ENCODE measurements around the gene CCR8. TPM values are rescaled to one million over a fixed set of nuclear protein-coding genes. Genes with fewer than 3 reads are reported as not detected.
A peak's percentile ranks its signal among the peaks of the same experiment; 100 is the strongest.

CCR8 gene
- total and polyA plus RNA-seq, 2 donors (not counting 1 experiment from before 2014, with no cell fraction given), result not detected

GRCh38 chr3:39288300-39288808 lies 41.2 kb upstream of the CCR8 start:
- no peak overlapping the region for H2AFZ ChIP-seq (ENCODE audit: low read length)
- H4K20me1 ChIP-seq (ENCODE audit: control insufficient read depth, extremely low read depth, insufficient read depth, low read length), result no peaks in the 10 kb centered on the region
- TF ChIP-seq EZH2 (IDR thresholded peaks at IDR 0.05; ENCODE audit: low read length, missing control alignments), result no peak
- peak; percentile 84 to 85 for TF ChIP-seq CTCF (conservative IDR thresholded peaks at IDR 0.05 in 1 of 2, IDR thresholded peaks at IDR 0.05 in 1 of 2; ENCODE audit: low read depth in 1 of 2, low read length in 2 of 2)
- H3K36me3 ChIP-seq (ENCODE audit: control insufficient read depth, insufficient read depth, low read length), result no peaks in the 10 kb centered on the region
- H3K27ac ChIP-seq (ENCODE audit: insufficient read depth, low read length), result no peak overlapping the region
- H3K9ac ChIP-seq (ENCODE audit: insufficient read depth, low read length), result no peak overlapping the region
- no peak overlapping the region for H3K4me3 ChIP-seq (replicated peaks in 1 of 4; ENCODE audit: control extremely low read depth in 1 of 4, insufficient read depth in 1 of 4, low read depth in 3 of 4, low read length in 4 of 4)
- H3K4me2 ChIP-seq (ENCODE audit: extremely low read depth, insufficient read depth, low read length), result no peak overlapping the region
- H3K79me2 ChIP-seq (ENCODE audit: control insufficient read depth, insufficient read depth, low read length), result no peaks in the 10 kb centered on the region
- H3K27me3 ChIP-seq (ENCODE audit: control insufficient read depth, insufficient read depth, low read length), result no peaks in the 10 kb centered on the region
- no peaks in the 10 kb centered on the region for H3K4me1 ChIP-seq (ENCODE audit: control insufficient read depth, extremely low read depth, insufficient read depth, low read length)
- DNase-seq (ENCODE audit: low read depth in 2 of 2), result peak; percentile 68 to 81
- H3K9me3 ChIP-seq (ENCODE audit: control insufficient read depth, insufficient read depth, low read depth, low read length), result no peaks in the 10 kb centered on the region

- Histone ChIP-seq H3K79me2 (ENCODE audit: control insufficient read depth, insufficient read depth, low read length) (no peaks in the 10 kb centered on the region), H3K9me3 (ENCODE audit: control insufficient read depth, insufficient read depth, low read depth, low read length) (no peaks in the 10 kb centered on the region), H3K9ac (ENCODE audit: insufficient read depth, low read length) (no peak overlapping the region), H3K4me1 (ENCODE audit: control insufficient read depth, extremely low read depth, insufficient read depth, low read length) (no peaks in the 10 kb centered on the region), H3K36me3 (ENCODE audit: control insufficient read depth, insufficient read depth, low read length) (no peaks in the 10 kb centered on the region), H3K4me2 (ENCODE audit: extremely low read depth, insufficient read depth, low read length) (no peak overlapping the region), H3K4me3 (replicated peaks in 1 of 4; ENCODE audit: control extremely low read depth in 1 of 4, insufficient read depth in 1 of 4, low read depth in 3 of 4, low read length in 4 of 4) (no peak overlapping the region), H3K27me3 (ENCODE audit: control insufficient read depth, insufficient read depth, low read length) (no peaks in the 10 kb centered on the region), H3K27ac (ENCODE audit: insufficient read depth, low read length) (no peak overlapping the region), H4K20me1 (ENCODE audit: control insufficient read depth, extremely low read depth, insufficient read depth, low read length) (no peaks in the 10 kb centered on the region), H2AFZ (ENCODE audit: low read length) (no peak overlapping the region)
- no peak for DNase-seq (ENCODE audit: low read depth in 2 of 2)
- TF ChIP-seq CTCF (conservative IDR thresholded peaks at IDR 0.05 in 1 of 2, IDR thresholded peaks at IDR 0.05 in 1 of 2; ENCODE audit: low read depth in 1 of 2, low read length in 2 of 2) (no peak), EZH2 (IDR thresholded peaks at IDR 0.05; ENCODE audit: low read length, missing control alignments) (no peak)
These were observed 40.4 kb upstream of the CCR8 start for GRCh38 chr3:39289107-39289506.

GRCh38 chr3:39290255-39290654 lies 39.3 kb upstream of the CCR8 start:
- H2AFZ ChIP-seq (ENCODE audit: low read length), result peak overlapping the region; percentile 45
- H3K4me2 ChIP-seq (ENCODE audit: extremely low read depth, insufficient read depth, low read length), result no peak overlapping the region
- TF ChIP-seq EZH2 (IDR thresholded peaks at IDR 0.05; ENCODE audit: low read length, missing control alignments) (no peak), CTCF (conservative IDR thresholded peaks at IDR 0.05 in 1 of 2, IDR thresholded peaks at IDR 0.05 in 1 of 2; ENCODE audit: low read depth in 1 of 2, low read length in 2 of 2) (no peak)

More at GRCh38 chr3:39290255-39290654, 39.3 kb upstream of the CCR8 start:
- no peak overlapping the region for H3K27ac ChIP-seq (ENCODE audit: insufficient read depth, low read length)
- no peak overlapping the region for H3K9ac ChIP-seq (ENCODE audit: insufficient read depth, low read length)
- H3K79me2 ChIP-seq (ENCODE audit: control insufficient read depth, insufficient read depth, low read length), result no peaks in the 10 kb centered on the region
- no peak overlapping the region for H3K4me3 ChIP-seq (replicated peaks in 1 of 4; ENCODE audit: control extremely low read depth in 1 of 4, insufficient read depth in 1 of 4, low read depth in 3 of 4, low read length in 4 of 4)
- no peaks in the 10 kb centered on the region for H3K27me3 ChIP-seq (ENCODE audit: control insufficient read depth, insufficient read depth, low read length)
- H3K9me3 ChIP-seq (ENCODE audit: control insufficient read depth, insufficient read depth, low read depth, low read length), result no peaks in the 10 kb centered on the region
- no peaks in the 10 kb centered on the region for H3K36me3 ChIP-seq (ENCODE audit: control insufficient read depth, insufficient read depth, low read length)
- H3K4me1 ChIP-seq (ENCODE audit: control insufficient read depth, extremely low read depth, insufficient read depth, low read length), result no peaks in the 10 kb centered on the region
- no peak for DNase-seq (ENCODE audit: low read depth in 2 of 2)
- no peaks in the 10 kb centered on the region for H4K20me1 ChIP-seq (ENCODE audit: control insufficient read depth, extremely low read depth, insufficient read depth, low read length)

All from fibroblast of lung (primary cell).